ENCODE results near the gene CHST2.
"Not testable (repeated sequence)": the region's sequence is repeated elsewhere in the genome, so short reads cannot be mapped to it uniquely, and the experiment has no call there.

Gene CHST2

DNA sequence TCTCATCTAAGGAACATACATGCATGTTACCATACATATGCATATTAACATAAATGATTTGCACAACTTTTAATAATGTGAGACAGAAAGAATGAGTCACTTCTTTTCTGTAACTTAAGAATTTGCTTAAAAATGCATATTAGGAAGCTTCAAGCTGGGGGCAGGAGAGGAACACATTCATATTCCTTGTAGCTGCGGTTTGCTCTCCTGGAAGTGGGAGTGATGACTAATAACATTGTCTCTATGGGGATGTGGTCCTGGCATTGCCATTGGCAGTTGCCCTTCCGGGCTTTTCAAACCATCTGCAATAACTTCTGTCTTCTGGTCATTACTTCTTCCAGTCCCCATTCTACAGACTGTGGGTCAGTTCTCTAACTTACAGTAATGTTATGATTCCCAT is 15.6 kb downstream of the CHST2 start:
- DNase-seq, result no peak

DNA sequence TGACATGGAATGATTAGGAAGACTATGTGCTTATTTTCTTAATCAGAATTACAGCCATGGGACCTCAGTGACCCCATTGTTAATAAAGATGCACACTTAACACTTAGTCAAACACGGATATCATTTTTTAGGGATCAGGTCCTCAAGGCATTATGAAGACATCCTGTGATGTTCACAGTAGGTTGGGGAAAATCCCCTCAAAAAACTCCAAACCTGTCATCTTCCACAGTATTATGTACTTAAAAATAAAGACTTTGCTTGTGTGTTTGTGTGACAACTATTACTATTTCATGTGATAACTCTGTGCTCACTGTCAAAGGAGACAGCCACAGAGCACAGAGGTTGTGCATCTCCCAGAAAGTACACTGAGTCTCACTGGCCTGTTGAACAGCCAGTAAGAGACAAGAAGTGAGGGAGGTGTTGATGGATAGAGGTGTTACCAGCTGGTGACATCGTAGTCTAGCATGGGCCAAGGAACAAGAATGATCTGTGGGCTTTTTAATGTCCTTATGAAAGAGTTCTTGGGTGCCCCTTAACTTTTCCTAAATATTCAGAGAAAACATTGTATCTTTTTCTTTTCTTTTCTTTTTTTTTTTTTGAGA is 18.0 kb downstream of the CHST2 start:
- DNase-seq, result no peak

DNA sequence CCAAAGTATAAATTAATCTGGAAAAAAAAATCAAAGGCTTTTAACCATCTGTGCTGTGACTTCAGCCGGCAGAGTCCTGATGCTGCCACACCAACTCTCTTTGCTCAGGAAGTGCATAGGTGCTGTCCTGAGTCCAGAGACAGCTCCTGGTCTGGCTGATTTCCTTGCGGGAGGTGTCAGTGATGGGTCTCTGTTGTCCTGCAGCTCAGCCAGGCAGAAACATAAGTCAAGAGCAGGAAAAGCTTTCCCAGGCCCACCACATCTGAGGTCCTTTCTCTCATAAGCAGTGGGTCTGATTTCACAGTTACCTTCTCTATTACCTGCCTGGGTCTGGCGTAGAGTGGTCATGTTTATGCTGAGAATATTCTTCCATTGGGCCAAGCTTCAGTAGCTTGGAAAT is 19.4 kb downstream of the CHST2 start:
- no peak for DNase-seq

DNA sequence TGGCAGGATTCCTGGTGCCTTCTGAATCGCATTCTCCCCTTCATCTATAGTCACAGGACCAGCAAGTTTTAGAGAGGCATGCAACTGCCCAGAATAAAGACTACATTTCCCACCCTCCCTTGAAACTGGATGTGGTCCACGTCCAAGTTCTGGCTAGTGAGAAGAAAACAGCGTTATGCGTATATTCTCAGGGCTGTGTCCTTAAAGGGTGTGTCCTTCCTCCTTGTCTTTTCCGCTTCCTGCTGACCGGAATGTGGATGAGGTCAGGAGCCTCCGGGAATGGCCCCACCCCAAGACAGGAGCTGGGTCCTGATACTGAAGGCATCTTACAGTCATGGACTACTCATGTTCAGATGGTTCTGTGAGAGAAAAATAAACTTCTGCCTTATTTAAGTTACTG is 20.2 kb downstream of the CHST2 start:
- no peak for DNase-seq

DNA sequence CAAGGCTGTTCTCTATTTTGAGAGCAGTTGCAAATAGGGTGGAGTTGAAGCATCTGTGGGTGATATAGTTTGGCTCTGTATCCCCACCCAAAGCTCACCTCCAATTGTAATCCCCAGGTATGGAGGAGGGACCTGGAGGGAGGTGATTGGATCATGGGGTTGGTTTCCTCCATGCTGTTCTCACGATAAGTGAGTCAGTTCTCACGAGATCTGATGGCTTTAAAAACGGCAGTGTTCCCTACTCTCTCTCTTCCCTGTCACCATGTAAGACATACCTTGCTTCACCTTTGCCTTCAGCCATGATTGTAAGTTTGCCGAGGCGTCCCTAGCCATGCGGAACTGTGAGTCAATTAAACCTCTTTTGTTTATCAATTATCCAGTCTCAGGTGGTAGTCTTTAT is 21.0 kb downstream of the CHST2 start:
- DNase-seq, result no peak

DNA sequence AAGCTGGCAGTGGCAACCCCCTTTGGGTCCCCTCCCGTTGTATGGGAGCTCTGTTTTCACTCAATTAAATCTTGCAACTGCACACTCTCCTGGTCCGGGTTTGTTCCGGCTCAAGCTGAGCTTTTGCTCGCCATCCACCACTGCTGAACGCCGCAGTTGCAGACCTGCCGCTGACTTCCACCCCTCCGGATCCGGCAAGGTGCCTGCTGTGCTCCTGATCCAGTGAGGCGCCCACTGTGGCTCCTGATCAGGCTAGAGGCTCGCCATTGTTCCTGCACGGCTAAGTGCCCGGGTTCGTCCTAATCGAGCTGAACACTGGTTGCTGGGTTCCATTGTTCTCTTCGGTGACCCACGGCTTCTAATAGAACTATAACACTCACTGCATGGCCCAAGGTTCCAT is 22.8 kb downstream of the CHST2 start:
- no peak for DNase-seq

DNA sequence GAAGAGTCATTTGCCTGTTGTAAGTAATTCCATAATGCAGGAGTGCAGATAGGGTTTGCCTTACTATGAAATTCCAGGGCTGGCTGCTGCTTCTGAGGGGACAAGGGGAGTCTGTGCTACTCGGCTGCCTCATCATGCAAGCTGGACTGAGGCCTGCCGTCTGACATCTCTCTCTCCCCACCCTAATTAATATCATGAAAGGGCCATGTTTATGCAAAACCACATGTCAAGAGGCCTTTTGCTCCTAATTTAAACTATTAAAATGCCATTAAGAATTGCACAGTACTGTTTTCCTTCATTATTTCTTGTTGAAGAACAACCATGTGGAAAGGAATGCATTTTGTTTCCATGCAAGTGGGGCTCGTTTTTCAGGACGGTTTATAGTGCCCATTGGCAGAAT is 26.3 kb downstream of the CHST2 start:
- no peak for DNase-seq

DNA sequence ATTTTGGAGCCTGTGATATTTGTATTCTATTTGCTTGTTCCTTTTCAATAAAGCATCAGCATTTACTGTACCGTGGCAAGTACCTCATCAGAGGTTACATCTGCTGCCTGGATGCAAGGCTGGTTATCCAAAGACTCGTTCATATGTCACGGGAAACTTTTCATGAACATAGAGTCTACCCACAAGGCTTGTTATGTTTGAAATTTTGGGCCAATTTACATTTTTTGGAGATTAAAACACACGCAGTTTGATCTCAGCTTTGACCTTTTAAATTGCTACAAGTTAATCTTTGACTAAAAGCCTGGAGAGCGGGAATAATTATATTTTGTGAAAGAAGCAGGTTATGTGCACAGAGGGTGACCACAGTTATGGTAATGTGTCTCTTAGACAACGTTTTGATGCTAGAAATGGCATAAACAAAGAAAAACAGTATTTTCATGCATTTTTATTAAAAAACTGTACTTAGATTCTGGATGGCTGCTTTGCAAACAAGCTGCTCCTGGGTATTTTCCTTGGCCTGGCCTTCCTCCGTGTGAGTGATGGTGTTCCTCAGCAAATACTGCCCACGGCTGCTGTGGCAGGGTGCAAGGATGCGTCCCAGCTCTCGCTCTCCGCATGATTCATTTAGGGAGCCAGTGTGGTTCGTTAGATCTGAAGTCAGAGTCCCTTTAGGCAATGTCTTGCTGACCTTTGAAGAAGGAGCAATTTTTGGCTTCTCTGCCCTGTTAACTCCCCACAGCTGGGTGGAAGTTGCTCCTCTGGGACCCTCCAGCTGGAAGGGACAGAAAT is 27.1 kb downstream of the CHST2 start:
- no peak for DNase-seq

DNA sequence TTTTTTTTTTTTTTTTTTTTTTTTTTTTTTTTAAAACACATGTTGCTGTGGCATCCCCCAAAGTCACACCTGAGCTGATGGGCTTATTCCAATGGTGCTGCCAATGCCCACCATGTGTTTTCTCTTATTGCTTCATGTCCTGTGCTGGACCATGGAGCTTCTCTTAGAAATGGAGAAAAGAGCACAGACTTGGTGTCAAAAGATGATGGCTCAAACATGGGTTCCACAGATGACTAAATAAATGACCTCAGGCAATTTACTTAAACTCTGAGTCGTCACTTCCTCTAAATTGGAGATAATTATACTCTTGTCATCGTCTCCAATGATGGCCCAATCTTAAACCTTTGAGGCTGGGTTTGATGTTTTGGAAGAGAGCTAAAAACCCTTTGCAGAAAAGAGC is 28.1 kb downstream of the CHST2 start:
- no peak for DNase-seq

DNA sequence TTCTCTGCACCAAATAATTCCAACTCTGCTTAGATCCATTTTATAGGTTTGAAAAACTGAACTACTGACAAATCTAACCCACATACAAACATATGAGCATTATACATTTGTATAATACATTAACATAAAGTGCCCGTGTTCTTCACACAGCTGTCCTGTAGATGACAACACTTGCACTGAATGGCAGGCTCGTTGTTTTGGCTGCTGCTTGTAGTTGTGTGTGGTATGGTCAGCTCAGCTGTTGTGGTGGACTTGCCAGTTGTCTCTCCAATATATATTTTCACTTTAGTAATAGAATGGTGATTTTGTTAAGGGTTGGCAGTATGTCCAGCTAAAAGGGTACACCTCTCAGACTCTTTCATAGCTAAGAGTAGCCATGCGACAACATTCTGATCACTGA is 30.5 kb downstream of the CHST2 start:
- no peak for DNase-seq

DNA sequence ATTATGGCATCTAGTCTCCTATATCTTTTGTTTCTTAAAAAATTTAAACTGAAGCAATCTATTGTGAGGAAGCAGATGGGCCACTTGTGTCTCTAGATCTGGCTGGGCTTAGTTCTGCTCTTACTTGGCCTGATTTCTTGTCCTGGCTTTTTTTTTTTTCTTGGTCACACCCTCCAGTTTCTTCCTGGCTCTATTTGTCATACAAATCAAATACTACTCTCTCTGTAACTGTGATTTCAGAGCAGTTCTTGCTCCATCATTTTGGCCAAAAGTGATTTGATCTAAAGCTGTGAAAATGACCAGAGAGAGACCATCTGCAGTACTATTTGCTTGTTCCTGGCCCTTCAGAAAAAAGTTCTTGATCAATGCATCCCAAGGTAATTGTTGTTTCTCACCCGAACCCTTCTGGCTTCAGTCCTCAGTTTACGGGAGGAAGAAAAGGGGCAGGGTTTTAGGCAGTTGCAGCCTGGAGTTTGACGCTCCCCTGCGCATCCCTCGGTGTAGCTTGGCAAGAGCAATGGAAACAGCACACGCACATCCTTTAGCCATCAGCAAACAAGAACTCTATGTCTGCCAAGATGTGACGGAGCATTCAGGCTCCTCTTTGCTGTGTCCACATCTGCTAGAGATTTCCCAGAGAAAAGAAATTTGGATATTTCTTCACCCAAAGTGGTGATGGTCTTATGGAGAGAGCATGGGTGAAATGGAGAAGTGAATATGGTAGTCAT is 31.6 kb downstream of the CHST2 start:
- DNase-seq, result no peak

DNA sequence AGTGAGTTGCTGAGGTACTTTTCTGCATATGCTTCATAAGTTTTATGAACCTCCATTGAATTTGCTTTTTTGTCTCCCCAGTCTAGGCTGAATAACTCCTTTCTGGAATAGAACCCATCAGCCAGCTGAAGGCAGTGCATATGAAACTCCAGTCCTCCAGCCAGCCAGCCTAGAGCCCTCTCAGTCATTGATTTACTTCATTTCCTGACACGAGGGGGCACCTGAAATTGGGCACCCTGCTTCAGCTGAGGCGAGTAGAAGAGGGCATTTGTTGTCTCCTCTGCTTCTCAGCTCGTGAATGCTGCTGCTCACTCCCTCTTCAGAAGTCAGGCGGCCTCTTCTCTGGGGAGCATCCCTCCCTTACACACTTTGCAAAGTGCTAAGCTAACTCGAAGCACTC is 32.5 kb downstream of the CHST2 start:
- no peak for DNase-seq

DNA sequence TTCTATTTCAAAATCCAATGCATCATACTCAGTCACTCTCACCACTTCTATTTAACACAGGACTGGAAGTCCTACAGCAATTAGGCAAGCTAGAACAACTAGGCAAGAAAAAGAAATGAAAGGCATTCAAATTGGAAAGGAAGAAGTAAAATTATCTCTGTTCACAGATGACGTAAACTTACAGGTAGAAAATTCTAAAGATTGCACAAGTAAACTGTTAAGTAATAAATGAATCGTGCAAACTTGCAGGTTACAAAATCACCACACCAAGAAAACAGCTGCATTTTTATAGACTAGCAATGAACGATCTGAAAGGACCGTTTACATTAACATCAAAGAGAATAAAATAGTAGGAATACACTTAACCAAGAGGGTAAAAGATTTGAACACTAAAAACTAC is 36.2 kb downstream of the CHST2 start:
- no peak for DNase-seq

DNA sequence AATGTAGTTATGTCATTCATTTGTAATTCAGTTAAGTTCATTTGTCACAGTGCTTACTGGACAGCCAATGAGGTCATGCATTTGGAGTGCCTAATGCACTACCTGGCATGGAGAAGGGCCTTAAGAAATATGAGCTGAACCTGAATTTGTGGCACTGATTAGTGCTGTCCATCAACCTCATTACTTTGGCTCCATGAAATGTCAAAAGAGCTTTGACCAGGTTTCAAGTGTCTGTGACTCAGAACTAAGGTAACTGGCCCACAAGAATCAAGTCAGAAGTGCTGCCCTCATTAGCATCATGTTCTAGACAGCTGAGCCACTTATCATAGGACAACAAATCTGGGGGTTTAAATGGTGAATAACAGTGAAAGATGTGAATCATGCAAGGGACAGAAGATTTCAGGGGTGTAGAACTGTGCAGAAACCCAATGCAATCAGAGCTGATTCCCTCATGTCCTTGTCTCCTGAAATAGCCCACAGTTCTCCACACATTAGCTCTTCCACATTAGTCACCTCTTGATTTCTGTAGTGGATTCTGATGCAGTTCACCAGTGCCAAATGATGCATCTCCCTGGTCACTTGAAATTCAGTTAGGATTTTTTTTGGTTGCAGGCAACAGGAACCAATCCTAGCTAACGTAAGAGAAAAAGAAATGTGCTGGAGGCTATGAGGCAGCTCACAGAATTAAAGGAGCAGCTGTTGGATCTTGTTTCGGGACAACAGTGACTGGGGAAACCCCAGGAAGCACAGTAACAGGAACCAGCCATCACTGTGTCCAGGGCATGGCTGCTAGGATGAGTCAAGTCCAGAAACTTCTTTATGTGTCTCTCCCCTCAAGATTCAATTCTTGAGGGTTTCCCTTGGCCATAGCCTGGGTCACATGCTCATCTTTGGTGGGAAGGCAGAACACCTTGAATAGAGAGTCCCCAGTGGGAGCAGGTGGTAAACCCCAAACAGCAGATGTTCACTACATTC is 38.7 kb downstream of the CHST2 start:
- no peak for DNase-seq

DNA sequence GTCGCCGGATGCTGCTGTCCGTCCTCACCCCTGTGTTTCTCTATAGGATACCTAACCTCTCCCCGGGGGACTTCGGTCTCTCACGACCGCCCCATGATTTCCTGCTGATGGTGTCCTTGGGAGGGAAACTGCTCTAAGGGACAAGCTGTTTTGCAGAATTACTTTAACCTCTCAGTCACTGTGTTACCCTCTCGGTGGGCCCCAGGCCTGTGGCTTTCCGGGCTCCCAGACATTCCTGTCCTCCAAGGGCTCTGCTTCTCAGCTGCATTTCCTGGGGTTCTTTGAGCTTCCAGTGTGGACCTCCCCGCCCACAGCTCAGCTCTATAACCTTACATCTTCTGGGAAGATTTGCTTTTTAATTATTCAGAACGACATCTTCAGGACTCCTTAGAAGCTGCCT is 40.9 kb downstream of the CHST2 start:
- no peak for DNase-seq

DNA sequence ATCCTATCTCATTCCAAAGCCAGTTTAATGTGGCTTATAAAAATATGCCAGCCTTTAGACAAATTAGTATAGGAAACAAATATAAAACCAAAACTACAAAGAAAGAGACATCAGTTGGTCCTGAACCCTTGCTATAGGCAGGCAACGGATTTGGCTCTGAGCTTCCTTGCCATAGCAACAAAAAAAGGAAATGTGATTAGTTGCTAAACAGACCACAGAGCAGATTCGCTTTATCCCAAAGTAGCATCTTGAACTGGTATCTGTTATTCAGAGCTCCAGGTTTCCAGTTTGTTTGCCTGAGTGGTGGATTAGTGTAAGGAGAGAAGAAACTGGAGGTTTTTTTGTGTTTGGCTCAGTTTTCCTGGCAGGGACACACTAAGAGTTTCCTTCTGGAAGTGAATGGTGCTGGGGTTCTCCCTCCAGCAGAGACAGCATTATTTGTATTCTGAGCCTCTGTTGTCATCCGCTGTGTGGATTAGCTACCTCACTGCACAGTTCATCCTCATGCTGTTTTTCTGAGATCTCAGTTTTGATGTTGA is 44.1 kb downstream of the CHST2 start:
- DNase-seq, result peak; percentile 58

DNA sequence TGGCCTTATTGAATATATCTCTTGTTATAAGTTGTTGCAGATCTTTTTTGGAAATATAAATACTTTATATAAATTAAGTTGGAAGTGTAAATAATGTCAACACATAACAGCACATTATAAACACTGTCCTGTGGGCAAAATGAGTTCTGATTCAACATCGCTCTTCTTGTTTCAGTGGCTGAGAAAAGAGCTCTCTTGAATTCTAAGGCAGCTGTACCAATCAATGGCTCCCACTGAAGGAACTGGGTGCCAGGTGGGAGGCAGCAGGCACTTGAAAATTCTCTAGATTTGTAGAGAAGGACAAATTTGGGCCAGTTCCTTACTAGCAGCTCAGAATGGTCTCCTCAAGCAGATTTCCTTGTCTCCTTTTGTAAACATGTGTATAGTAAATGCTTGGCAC is 45.6 kb downstream of the CHST2 start:
- DNase-seq, result no peak

DNA sequence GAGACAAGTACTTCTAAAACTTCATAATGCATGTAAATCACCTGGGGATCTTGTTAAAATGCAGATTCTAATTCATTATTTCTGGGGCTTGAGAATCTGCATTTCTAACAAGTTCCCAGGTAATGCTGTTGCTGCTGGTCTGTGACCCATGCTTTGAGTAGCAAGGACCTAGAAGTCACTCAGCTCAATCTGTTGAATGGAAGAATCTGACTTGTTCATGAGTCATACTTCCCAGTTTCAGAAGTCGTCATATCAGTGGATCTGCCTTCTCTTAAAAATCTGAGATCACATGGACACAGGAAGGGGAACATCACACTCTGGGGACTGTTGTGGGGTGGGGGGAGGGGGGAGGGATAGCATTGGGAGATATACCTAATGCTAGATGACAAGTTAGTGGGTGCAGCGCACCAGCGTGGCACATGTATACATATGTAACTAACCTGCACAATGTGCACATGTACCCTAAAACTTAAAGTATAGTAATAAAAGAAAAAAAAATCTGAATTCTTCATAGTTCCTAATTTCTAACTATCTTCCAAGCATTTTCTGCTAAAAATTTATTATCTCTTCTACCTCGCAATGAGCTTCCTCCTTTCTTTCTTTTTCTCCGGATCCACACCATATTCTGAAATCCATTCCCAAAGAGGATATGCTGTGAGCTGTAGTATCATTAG is 46.2 kb downstream of the CHST2 start:
- not testable (repeated sequence) for DNase-seq

DNA sequence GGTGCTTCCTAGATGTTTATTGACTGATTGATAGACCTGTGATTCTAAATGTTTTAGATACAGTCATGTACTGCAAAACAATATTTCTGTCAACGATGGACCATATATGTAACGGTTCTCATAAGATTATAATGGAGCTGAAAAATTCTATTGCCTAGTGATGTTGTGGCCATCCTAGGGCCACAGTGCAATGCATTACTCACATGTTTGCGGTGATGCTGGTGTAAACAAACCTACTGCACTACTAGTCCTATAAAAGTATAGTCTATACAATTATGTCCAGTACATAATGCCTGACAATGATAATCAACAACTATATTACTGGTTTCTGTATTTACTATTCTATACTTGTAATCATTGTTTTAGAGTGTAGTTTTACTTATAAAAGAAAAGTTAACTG is 46.8 kb downstream of the CHST2 start:
- no peak for DNase-seq

DNA sequence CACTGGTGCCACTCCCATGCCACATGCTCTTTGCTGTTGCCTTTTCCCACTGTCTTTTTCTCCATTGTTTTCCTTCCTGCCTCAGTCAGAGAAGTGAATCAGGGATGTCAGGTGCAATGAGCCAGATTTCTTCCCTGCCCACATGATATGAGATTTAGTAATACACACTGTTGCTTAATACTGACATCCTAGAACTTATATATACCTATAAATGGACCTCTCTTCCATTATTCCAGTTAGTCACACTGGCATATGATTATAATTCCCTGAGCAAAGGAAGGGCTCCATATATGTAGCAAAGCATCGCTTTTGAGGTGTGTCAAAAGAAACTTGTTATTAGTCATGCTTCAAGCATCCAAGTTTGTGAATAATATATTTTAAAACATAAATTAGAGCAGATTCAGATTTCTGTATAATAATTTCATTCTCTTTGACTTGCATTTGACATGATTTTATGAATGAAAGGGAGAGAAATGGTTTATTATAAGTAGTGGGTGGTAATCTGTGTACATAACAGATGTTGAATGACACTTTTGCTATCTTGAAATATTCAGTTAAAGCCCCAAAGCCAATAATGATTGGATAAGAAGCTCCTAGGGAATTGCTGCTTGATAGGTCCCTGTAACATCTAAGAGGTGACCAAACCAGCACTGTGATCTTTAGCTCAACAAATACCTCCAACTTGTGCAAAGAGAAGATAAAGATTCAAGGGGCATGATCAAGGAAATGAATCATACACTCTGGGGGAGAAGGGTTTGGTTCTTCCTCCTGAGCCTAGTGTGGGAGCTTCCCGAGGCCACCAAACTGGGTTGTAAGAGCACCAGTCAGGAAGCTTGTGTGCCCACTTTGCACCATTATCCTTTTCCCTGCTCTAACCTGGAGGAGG is 48.6 kb downstream of the CHST2 start:
- DNase-seq, result no peak

DNA sequence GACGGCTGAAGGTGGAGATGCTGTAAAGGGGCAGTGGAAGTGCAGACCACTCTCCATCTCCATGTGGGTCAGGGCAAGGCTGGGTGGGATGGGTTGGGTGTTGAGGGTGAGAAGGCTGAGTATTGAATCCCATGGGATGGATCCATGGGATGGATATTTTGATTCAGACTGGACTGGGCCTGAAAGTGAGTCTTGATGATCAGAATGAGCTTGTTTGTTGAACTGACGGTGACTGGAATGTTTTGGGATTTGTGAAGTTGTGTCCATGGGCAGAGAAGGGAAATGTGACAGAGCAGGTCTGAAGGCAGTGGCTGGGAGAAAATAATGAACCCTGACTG is 49.3 kb downstream of the CHST2 start:
- DNase-seq, result no peak
